Measurements from ENCODE around the gene ZNF831.
A peak's percentile ranks its signal among the peaks of the same experiment; 100 is the strongest.

The ZNF831 gene

DNA sequence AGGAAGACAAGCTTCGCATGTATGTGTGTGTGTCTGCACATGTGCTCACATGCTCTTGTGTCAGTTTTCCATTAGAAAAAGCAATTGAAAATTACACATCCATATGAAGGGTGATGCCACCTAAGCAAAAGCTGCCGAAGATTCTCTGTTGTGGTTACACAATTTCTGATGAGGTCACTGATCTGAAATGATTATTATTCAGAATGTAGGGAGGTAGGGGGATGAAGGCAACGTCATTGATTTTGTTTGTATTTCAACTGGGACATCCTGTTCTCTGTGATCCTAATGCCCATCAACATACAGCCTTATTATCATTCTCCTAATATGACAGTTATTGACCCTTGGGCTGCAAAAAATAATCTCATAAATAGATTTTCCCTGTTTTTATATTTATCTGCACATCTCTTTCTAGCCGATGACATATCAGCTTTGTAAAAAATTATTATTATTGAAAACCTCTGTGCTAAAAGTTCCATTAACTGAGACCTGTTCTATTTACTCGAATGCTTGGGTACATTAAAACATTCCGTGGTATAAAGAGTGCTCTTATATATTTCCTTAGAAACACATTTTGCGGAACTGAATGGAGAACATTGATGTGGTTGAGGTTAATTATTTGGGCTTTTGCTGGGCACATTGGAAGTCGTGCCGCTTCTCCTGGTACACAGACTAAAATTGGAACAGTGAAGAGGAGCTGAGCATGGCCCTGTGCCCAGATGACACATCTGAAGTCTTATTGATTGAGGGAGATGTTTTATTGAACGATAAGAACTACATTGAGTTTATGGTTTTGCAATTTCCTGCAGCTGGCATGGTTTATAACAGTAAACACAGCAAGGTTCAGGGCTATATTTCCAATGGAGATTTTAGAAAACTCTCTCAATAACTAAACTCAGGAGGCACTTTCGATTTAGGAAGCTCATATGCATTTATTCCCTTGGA lies 51.3 kb downstream of the ZNF831 start:
- no peak for DNase-seq (ENCODE audit: low read depth)

GRCh38 chr20:59217173-59217572 lies 53.6 kb downstream of the ZNF831 start:
- no peak for DNase-seq (ENCODE audit: low read depth)

- DNase-seq (ENCODE audit: low read depth), result no peak
Measured at GRCh38 chr20:59217794-59218280, 54.2 kb downstream of the ZNF831 start.

GRCh38 chr20:59219211-59219610 lies 55.6 kb downstream of the ZNF831 start:
- no peak for DNase-seq (ENCODE audit: low read depth)

- no peak for DNase-seq (ENCODE audit: low read depth)
Measured at GRCh38 chr20:59220161-59220560, 56.5 kb downstream of the ZNF831 start.

DNA sequence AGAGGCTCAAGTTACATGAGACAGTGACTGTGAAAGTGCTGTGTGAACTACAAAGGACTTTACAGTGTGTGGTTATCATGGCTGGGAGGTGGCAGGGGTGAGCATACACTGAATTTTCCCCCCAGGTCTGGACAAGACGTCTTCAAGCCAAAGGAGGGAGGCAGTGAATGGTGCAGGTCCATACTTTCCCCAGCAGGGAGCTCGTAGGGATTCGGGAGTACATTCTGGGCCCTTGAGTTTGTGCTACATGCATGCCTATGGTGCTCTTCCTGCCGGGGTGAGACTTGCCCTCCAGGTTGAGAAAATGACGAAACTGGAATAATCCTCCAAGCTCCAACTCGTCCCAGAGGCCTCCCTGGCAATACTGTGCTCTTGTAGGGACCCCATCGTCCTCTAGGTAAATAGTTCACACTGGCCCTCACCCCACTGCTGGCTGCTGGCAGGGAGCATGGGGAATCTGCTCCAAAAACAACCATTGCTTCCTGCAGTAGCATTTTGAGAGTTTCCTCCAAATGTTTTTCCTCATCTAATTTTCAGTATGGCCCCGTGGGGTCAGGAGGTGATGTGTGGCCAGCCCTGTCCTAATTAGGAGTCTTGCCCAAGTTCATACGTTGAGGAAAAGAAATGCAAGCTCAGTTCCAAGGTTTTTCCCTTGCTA lies 57.6 kb downstream of the ZNF831 start:
- no peak for DNase-seq (ENCODE audit: low read depth)

DNA sequence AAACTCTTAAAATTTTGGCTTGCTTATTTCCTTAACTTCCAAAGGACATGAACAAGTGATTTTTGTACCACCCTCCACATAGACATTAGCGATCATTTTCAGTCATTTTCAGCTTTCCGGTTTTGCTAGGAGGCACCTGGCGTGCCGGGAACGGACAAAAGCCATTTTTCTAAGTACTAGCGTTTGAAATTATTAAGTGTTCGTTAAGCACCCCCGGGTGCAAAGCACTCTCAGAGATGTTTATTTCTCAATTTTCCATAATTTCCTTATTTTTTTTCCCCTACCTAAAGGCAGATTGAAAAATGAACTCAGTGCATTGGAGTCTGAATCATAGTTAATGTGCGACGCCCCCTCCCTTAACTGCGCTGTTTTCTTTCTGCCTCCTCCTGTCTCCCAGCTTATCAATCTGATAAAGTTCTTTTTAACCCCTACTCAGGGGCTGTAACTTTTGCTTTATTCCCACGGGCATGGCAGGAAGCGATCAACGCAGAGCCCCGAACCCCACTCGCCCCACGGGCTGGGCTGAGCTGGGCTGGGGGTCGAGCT lies 58.2 kb downstream of the ZNF831 start:
- DNase-seq (ENCODE audit: low read depth), result no peak

DNA sequence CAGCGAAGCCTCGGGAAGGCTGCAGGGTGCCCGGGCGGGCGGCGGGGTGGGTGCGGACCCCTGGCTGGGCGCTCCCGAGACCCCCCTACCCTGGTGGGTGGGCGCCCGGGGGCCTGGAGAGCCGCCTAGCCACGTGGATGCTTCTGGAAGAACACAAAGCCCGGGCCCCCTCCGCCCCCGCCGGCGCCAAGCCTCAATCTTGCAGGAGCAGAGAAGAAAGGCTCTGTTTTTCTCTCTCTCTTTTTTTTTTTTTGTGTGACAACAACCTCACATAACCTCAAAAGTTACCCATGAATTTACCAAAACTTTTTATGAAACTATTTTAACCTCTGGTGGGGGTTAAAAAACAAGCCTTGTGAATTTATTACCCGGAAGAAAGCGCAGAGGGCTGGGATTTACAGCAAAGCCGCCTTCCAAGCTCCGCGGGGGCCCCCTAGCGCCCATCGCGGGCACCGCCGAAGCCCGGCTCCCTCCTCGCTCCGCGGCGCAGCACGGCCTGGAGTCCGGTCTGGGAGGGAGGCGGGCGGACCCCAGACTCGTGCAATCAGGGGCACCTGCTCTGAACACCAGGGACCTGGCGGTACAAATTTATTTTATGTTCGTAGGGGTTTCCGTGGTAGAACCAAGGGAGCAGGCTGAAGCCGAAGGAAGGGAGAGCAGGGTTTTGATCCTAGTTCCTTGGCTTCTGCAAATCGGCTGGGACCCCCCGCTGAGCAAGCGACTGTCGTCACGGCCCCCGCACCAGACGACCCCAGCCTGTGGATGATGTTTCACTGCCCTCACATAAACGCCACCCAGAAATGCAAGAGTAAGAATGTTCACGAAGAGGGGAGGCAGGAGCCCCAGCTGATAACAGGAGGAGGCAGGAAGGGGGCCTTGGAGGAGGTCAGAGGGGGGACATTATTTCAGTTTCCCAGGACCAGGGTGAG lies 58.9 kb downstream of the ZNF831 start:
- DNase-seq (ENCODE audit: low read depth), result peak; percentile 21

DNA sequence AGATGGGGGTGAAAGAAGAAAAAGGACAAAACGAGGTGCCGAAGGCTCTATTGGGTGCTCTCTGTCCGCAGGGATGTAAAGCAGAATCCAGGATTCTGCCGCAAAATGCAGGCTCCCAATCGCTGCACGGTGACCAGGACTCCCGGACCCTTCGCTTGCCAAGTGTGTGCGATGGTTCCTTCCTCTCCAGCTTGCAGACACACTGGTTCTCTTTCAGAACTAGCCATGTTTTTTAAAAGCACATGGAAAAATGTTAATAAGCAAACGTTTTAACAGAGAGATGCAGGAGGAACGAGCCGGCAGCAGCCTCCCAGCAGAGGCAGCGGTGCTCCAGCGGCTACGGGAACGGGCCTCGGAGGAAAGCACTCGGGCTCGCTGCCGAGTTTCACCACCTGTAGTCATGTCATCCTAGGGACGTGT lies 59.6 kb downstream of the ZNF831 start:
- DNase-seq (ENCODE audit: low read depth), result no peak

DNA sequence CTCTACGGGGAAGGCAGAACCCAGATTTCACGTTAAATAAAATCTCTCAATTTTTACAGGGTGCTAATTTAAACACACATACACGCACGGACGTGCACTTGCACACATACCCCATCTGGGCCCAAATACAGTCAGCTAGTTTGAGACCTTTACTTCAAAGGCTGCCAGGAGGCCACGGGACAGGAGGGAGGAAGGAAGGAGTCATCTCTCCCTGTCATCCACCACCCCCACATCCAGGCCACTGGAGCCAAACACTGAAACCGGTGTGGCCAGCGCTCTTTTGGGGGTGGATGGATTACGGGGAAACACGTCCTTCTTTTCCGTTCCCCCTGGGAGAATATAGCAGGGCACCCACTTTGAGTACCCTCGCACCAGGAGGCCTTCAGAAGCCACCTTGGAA lies 60.1 kb downstream of the ZNF831 start:
- DNase-seq (ENCODE audit: low read depth), result no peak

DNA sequence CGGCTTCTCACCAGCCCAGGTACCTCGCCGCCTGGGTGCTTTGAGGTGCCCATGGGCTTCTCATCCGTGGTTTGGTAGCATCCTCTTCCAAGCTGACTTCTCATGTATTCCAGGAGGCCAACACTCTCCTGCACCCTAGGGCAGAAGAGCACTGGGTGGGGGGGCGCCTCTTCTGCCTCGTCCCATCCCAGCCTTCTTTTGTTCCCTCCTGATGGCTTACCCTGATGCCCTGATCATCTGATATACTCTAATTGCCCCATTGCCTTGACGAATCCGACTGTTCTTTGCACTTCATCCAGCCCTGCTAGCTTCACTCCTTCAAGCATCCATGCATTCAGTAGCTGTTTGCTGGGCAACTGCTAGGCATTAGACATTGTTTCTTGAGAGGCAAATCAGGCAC lies 60.6 kb downstream of the ZNF831 start:
- no peak for DNase-seq (ENCODE audit: low read depth)

- no peak for DNase-seq (ENCODE audit: low read depth)
Measured at GRCh38 chr20:59230385-59230784, 66.8 kb downstream of the ZNF831 start.

GRCh38 chr20:59231124-59231804 lies 67.6 kb downstream of the ZNF831 start:
- no peak for DNase-seq (ENCODE audit: low read depth)

DNA sequence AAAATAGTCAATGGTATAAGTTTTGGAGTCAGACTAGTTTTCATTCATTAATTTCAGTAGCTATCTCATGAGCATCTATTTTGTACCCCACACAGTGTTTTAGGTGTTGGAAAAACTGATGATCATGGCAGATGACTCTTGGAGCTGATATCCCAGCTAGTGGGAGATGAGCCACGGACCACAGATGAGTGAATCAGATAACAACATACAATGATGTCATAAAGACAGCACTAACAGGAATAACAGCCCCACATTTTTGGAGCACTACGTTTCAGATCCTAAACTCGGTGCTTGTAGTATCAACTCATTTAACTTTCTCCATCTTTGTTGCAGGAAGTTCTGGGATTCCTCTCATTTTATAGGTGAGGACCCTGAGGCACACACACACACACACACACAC lies 69.0 kb downstream of the ZNF831 start:
- DNase-seq (ENCODE audit: low read depth), result no peak

DNA sequence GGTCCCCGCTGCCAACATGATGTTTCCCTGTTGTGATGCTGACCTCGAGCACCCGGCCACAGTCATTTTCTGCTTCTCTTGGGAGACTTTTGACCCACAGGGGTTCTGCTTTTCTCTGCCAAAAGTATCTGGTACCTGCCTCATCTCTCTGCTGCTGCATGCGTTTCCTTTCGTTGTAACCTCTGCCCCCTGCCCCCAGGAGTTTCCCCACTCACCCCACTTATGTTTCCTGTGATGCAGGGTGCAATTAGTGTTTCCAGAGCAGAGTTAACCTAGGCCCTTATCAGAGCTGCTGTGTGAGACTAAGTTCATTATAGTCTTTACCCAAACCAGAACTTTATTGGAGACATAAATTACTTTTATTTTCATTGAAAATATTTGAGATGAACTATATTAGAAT lies 71.6 kb downstream of the ZNF831 start:
- no peak for DNase-seq (ENCODE audit: low read depth)

GRCh38 chr20:59240006-59240405 lies 76.4 kb downstream of the ZNF831 start:
- no peak for DNase-seq (ENCODE audit: low read depth)

DNA sequence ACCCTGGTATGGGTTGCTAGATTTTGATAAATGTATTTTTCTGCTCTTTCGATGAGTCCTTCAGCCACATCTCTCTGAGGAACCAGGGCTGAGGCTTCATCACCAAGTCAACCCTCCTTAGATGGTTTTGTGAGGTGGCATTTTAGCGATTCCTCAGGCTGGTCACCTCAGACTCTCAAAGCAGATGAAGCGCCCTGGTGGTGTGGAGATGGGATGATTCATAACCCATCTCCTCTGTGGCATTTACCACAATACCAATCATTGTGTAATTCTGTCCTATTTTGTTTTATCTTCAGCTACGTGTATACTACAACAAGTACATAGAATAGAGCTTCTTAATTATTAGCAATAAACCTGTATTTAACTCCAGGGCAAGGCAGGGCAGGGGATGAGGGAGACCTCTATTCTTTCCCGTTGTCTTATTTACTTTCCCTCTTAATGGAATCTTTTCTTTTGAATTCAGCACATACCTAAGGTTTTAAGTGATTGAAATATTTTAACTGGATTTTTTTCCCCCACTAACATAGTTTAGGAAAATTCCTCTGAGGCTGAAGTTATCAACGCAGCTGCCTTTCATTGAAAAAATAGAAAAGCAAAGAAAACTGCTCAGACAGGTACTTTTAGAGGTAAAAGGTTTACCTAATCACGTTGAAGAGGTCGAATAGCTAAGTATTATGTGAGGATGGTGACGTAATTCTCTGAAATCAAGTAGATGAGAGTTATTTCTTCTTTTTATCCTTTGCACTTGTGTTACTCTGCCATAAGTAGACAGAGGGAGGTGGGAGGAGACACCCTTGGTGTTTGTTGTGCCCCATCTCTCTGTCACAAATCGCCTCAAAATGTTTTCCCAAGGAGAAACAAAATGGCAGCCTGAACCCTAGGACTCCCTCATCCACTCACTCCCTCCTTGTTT lies 79.3 kb downstream of the ZNF831 start:
- no peak for DNase-seq (ENCODE audit: low read depth)

DNA sequence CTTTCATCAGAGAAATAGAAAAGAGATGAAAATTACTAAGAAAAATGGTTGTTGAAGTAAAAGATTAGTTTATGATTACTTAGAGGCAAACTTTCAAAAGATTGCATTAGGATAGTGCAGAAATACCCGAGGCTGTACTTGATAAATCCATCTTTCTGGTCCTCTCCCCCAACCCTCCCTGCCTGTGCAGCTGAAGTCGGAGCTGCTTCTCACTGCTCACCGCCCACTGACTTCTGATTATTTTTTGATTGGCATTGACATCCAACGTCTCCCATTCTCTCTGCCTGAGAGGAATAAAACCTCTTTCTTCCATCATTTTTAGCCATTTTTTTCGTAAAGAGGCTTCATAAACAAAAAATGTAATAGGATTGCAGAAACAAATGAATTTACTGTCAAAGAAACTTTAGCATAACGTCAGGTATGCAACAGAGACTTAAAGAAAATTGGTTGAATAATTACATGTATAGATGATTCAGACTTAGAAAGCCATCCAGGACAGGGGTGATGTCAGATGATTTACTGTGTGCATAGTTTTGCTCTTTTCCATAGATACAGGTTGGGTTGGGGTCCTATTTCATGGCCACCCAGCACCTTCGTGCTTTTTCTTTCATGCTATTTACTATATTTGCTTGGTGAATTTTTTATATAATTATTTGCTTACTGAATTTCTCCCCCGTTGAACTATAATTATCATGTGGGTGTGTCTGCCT lies 83.2 kb downstream of the ZNF831 start:
- DNase-seq (ENCODE audit: low read depth), result no peak

Data from CMK (cell line).